T-helper 22 cell (primary cell): ENCODE results near the gene ADGRD1.
"Not testable (repeated sequence)": the region's sequence is repeated elsewhere in the genome, so short reads cannot be mapped to it uniquely, and the experiment has no call there.

Source experiments
- DNase-seq: peaks from one replicate; pipeline ENCODE4 v3.0.0-alpha.2; 2020; ENCODE audit warnings: low read depth

ADGRD1 gene

DNA sequence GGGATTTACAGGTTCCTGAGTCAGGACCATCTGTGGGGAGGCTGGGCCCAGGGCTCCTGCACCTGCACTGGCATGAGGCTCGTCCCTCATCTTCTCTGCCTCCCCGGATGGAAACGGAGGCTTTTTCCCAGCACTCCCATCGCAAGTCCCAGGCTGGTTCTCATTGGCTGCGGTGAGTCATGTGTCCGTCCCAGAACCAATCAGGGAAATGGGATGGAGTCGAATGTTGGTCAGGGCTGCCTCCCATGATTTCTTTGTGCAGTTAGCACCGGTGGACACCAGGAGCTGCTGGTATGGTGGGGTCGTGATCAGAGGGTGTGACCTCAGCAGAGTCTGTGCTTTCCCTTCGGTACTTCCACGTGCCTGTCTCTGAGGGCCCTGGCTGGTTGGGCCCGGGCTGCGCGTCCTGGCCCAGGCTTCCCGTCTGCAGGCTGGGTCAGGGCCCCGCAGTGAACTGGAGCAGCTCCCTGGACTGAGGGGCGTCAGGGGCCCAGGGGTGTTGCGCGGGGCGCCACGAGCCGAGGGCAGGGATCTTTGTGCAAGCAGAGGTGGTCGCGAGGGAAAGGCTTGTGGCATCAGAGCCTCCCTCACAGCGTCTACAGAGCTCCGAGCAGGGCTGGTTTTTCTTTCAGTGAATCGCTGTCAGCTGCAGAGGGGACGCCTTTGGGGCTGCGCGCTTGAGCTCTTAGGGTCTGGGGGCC lies 168.1 kb downstream of the ADGRD1 start:
- no peak for DNase-seq

DNA sequence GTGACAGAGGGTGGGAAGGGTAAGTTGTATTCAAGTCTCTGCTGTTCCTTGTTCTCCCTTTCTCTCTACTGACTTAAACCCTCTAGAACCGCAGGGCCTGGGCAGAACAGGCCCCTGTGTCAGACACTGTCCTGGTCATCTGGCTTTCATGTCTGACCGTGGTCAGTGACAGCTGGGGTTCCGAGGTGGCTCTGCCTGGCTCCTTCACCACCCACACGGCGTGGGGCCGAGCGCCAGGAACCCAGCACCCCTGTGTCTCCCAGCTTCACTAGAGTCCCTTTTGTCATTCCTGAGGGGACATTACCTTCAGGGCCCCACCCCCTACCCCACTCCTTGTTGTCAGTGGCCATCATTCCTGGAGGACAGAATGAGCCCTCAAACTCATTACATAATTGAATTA lies 168.9 kb downstream of the ADGRD1 start:
- DNase-seq, result no peak

DNA sequence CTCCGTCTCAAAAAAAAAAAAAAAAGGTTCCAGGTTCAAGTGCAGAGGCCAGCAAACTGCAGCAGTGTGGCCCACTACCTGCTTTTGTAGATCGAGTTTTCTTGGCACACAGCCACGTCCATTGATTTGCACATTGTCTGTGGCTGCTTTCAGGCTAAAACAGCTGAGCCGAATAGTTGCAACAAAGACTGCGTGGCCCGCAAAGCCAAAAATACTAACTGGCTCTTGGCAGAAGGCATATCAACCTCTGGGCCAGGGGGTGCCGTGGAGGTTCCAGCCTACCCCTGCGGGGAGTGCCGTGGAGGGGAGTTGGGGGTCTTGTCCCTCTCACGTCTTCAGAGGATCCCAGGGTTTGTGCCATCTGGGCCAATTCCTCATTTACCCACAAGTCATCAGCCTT lies 170.1 kb downstream of the ADGRD1 start:
- no peak for DNase-seq

GRCh38 chr12:131124487-131125280 lies 171.0 kb downstream of the ADGRD1 start:
- no peak for DNase-seq

DNA sequence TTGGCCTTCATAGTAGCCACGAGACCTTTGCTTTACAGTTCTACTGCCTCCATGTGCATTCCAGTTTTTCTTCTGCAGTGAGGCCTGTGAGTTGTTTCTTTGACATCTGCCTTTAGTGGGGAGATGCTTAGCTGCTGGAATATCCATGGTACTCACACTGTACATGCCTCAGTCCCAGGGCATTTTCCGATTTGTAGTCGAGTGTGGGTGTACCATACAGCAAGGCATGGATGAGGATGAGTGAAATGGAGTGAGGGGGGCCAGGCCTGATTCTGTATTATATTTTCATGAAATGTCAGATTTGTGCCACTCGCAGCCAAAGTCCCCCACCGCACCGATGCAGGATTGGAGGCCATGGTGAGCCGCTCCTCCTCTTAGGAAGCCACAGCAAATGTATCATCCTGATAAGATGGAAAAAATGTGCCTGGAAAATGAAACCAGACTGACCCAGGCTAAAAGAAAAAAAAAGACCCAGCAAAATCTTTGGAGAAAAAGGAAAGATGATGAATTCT lies 173.0 kb downstream of the ADGRD1 start:
- DNase-seq, result no peak

- DNase-seq, result no peak
These were observed 174.8 kb downstream of the ADGRD1 start for GRCh38 chr12:131128556-131128955.

- not testable (repeated sequence) for DNase-seq
These were observed 175.4 kb downstream of the ADGRD1 start for GRCh38 chr12:131128966-131129619.

DNA sequence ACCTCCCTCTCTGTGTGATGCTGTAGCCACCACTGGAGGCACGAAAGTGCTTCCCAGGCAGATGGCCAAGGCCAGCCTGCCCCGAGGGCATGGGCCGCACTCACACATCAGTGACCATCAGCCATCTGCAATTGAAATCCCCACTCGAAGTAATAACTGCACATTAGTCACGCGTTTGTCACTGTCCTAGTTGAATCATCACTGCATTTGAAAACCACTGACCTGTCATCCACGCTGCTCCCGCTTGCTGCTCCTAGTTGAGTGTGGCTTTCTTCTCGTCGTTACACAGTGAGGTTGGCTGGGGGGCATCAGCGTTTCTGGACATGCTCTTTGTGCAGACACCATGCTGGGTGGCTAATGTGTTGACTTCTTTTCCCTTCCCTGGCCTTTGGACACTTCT lies 176.1 kb downstream of the ADGRD1 start:
- no peak for DNase-seq

GRCh38 chr12:131130311-131130911 lies 176.7 kb downstream of the ADGRD1 start:
- DNase-seq, result no peak

DNA sequence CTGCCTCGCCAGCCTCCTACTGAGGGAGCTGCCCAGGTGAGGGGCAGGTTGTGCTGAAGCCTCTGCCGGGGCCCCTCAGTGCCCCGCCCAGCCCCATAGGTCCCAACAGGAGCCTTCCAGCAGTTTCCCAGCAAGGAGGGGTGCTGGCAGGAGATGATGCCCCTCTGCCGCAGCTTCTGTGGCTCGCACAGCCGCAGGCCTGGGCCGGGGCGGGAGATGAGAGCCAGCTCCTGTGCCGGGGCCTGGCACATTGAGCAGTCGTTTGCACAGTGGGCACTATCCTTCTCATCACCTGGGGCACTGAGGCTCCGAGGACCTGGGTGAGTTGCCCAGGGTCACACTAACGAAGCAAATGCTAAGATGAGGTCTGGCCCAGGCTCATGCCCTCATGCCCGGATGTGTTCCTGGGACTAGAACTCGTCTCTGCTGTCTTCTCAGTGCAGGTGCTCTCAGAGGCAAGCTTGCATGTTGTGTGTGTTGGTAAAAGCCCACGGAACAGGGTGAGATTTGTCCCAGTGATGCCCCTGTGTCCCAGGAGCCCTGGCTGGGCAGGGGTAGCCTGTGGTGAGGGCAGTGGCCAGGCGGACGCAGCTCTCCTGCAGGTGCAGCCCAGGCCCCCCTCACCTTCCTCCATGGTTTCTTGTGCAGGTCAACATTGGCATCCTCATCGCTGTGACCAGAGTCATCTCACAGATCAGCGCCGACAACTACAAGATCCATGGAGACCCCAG lies 177.5 kb downstream of the ADGRD1 start:
- DNase-seq, result no peak

DNA sequence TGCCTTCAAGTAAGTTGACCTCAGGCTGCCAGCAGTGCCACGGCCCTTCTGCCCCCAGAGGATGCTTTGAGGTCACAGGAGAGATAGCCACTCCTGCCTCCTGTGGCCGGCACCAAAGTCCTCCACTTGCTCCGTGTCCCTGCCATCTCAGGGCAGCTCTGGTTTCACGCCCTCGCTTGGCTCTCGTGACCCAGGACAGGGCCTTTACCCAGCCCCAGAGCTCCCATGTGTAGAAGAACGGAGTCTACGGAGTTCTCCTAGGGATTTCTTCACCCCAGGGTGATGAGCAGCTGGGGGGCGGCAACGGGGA lies 178.1 kb downstream of the ADGRD1 start:
- no peak for DNase-seq

GRCh38 chr12:131132118-131132892 lies 178.6 kb downstream of the ADGRD1 start:
- DNase-seq, result peak; percentile 30

DNA sequence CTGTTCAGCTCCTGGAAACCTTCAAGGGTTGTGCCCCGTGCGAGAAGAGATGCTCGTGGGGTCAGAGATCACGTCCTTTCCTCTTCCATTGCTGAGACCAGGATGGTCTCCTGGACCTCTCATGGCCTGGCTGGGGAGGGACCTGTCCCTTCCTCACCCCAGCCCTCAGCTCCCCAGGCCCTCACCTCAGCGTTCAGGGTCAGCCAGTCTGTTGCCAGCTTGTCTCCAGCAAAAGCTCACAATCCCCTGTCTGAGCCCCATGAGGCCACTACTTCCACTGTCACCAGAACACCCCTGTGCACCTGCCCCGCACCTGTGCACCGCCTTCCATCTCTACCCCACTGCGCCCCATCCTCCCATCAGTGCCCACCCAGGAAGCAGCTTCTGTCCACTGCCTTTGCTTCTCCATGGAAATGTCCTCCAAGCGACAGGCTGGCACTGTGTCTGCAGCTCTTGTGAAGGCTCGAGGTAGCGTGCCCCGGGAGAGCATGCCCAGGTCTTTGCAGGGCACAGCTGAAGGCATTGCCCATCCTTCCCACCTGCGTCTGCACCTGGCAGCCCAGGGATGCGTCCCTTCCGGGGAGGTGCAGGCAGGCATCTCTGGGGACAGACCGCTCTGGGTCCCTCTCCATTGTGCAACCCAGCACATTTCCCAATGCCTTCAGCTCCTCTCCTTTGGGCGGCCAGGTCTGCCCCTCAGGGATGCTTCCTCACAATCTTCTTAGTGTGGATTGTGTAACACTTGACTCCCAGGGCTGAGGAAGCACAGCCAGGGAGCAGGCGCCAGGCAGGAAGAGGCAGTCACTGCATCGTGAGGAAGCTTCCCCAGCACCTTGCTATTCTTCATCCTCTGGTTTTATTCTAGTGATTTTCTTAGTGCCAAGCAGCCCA lies 179.6 kb downstream of the ADGRD1 start:
- DNase-seq, result no peak

GRCh38 chr12:131133994-131134393 lies 180.3 kb downstream of the ADGRD1 start:
- DNase-seq, result no peak

DNA sequence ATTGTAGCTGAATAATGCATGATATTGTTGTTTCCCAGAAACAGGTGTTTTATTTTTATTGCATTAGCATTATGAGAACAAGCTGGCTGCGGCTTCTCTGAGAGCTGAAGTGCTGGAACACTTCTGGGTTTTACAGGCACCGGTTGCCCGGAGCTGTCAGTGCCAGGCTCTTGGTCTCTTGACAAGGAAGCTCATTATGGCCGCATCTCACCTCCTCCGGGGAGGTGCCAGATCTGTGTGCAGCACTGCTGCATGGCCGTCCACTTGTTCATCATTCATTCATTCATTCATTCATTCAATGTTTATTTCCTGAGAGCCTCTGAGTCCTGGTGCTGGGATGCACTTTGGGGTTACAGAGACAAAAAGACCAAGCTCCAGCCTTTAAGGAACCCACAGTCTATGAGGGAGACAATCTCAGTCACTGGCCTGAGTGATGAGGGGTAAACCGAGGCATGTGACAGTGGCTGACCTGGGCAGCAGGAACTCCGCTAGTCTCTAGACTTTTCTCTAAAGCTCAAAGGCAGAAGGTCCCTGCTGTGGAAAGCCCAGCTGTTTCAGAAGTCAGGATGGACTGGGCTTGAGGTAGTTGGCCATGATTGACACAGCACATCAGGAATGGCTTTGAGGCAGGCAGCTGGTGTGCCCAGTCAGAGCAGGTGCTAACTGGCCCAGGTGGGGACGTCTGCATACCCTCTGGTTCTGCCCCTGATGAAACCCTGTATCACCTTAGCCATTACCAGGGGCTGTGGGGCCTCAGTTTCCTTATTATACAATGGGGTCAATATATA lies 181.0 kb downstream of the ADGRD1 start:
- no peak for DNase-seq

DNA sequence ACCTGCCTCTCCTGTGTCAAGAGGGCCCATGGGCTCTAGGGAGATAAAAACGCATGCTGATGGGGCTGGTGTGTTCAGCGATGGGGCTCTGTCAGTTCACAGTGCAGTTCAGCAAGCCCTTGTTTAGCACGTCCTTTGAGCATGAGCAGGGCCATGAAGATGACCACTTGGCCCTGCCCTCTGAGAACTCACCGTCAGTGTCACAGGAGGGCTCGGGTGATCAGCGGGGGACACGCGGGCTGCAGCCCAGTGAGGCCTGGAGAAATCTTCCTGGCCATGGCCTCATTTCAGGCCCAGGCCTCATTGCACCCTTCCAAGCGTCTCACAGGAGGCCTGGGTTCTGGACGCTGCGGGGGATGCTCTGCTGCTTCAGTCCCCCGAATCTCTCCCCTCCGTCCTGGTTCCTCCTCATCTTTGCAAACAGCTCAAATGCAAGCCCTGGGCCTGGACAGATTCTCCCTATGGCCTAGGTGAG lies 181.6 kb downstream of the ADGRD1 start:
- DNase-seq, result no peak

GRCh38 chr12:131135786-131136538 lies 182.3 kb downstream of the ADGRD1 start:
- no peak for DNase-seq

DNA sequence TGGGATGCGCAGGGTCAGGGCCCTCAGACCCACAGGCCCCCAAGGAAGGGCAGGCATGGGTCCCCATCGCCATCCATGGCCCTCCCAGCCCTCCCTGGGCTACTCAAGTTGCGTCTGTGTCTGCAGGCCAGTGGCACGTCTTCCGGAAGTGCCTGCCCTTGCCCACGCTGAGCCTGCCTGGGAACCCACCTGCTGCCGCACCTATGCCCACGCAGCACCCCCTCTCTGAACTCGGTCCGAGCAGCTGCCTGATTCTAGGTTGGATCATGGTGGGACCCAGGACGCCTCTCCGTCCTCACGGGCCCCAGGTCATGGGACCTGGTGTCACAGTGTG lies 182.8 kb downstream of the ADGRD1 start:
- DNase-seq, result no peak
